GM18867 (cell line): ENCODE data around the gene HPN.

Source experiments
- ATAC-seq: cut with Tn5 transposase; IDR thresholded peaks from one replicate; pipeline ENCODE4 v1.9.1; 2021; ENCODE audit warnings: mild to moderate bottlenecking, moderate library complexity; ENCODE audit not compliant: unreplicated experiment

The HPN gene

DNA sequence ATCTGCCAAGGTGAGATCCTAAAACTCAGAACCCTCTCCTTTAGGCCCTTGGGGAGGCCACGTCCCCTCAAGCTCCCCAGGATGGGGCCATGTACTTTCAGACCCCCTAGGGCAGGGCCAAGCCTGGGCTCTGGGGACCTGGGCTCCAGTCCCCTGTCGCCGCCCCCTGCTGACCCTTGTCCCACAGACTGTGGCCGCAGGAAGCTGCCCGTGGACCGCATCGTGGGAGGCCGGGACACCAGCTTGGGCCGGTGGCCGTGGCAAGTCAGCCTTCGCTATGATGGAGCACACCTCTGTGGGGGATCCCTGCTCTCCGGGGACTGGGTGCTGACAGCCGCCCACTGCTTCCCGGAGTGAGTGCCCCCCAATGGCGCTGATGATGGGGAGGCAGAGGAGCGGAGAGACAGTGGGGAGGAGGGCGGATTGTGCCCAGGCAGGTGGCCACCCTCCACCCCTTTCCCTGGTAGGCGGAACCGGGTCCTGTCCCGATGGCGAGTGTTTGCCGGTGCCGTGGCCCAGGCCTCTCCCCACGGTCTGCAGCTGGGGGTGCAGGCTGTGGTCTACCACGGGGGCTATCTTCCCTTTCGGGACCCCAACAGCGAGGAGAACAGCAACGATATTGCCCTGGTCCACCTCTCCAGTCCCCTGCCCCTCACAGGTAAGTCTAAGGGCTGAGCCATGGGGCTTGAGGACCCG lies 18.8 kb downstream of the HPN start:
- ATAC-seq: no peak

- no peak for ATAC-seq
Observed at GRCh38 chr19:35061583-35062373, 20.3 kb downstream of the HPN start.

GRCh38 chr19:35062942-35063341 lies 21.4 kb downstream of the HPN start:
- no peak for ATAC-seq

- no peak for ATAC-seq
Observed at GRCh38 chr19:35063940-35064818, 22.7 kb downstream of the HPN start.

DNA sequence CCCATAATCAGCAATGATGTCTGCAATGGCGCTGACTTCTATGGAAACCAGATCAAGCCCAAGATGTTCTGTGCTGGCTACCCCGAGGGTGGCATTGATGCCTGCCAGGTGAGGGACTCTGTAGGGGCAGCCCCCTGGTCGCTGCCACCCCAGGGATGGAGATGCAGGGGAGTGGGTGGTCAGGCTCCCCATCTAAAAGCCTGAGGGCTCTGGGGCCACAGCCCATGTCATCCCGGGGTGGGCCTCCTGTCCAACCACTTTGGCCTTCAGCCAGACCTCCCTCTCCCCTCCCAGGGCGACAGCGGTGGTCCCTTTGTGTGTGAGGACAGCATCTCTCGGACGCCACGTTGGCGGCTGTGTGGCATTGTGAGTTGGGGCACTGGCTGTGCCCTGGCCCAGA lies 24.1 kb downstream of the HPN start:
- ATAC-seq: no peak

GRCh38 chr19:35066121-35066520 lies 24.6 kb downstream of the HPN start:
- ATAC-seq: no peak

- ATAC-seq: peak; percentile 81
Observed at GRCh38 chr19:35066691-35067563, 25.4 kb downstream of the HPN start.

- no peak for ATAC-seq
Observed at GRCh38 chr19:35068941-35069634, 27.6 kb downstream of the HPN start.

DNA sequence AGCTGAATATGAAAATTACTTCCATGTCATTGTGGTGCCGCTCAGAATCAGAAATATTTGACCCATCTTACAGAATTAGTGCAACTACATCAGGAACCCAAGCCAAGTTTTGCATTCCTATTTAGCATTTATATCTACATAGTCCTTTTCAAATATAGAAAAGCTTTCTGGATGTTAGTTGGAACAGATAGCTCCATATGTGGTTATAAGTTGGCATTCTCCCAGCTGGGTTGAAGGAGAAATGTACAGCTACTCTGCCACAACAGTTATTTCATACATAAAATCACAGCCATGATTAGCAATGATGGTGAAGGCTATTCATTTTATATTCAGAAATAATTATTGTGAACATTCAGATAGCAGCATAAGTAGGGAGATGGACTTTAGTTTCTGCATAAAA lies 28.2 kb downstream of the HPN start:
- no peak for ATAC-seq

DNA sequence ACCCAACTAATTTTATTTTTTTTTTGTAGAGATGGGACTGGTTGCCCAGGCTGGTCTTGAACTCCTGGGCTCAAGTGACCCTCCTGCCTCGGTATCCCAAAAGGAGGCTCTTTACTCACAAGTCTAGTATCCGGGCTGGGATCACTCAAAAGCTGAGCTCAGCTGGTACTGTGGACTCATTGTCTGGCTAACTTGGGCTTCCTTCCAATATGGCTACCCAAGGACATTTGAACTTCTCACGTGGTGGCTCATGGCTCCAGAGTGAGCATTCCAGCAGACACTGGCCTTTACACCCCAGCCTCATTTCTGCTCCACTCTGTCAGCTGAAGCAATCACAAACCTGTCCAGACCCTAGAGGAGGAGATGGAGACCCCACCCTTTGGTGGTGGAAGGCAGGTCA lies 28.9 kb downstream of the HPN start:
- ATAC-seq: no peak

GRCh38 chr19:35073516-35073915 lies 32.0 kb downstream of the HPN start:
- ATAC-seq: no peak

- no peak for ATAC-seq
Observed at GRCh38 chr19:35073941-35074340, 32.4 kb downstream of the HPN start.

DNA sequence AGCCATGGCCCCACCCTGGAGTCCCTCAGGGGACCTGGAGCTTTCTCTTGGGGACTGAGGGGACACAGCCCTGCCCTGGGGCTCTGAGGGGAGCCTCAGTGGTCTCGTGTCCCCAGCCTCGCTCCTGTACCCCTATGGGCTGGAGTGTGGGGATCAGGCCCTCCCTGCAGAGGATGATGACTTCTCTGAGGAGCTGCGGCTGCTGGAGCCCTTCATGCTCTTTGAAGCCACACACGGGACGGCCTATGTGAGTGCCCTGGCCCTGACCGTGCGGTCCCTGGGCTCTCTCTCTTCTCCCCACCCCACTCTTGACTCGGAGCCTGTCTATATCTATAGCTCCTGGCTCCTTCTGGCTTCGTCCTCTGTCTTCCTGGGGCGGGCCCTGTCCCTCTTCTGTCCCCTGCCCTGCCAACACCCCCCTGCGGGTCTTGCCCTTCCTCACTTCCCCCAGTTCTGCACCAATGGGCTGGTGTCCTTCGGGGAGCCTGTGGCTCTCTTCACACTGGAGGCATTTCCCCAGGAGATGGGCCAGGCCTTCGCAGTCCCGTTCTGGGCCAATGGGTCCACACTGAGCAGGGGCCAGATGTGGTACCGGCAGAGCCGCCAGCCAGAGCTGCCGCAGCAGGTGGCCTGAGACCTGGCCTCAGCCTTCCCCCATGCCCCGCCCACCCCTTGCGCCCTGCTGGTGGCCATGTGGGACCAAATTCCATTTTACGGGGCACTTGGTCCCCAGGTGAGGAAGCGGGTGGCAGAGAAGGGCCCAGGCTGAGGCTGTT lies 33.1 kb downstream of the HPN start:
- ATAC-seq: no peak

- ATAC-seq: no peak
Observed at GRCh38 chr19:35075202-35076025, 33.9 kb downstream of the HPN start.

DNA sequence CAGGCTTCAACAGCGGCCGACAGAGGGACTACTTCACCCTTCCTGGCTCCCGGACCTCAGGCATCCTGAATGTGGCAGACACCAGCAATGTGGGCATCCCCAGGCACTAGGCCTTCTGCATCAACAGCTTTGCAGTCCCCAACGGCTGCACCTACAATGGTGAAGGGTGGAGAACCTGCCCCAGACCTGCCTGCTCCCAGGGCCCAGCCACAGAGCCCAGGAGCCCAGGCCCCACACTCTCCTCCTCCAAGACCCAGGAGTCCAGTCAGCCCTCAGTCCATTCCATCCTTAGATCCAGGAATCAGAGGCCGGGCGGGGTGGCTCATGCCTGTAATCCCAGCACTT lies 34.5 kb downstream of the HPN start:
- ATAC-seq: no peak

DNA sequence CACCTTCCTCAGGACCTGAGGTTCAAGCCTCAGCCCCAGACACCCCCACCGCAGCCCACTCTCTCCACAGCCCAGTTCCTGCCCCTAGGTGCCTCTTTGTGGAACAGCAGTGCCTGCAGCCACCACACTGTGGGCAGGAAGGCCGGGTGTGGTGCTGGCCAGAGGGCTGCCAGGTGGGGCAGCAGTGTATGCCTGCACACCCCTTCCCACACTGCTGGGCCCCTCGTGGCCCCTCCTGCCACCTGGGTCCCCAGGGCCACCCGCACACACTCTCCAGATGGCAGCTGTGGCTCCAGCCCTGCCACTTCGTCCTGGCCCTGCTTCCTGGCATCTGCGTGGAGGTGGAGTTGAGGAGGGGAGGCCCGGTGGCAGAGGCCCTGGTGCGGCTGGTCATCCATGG lies 35.1 kb downstream of the HPN start:
- no peak for ATAC-seq

DNA sequence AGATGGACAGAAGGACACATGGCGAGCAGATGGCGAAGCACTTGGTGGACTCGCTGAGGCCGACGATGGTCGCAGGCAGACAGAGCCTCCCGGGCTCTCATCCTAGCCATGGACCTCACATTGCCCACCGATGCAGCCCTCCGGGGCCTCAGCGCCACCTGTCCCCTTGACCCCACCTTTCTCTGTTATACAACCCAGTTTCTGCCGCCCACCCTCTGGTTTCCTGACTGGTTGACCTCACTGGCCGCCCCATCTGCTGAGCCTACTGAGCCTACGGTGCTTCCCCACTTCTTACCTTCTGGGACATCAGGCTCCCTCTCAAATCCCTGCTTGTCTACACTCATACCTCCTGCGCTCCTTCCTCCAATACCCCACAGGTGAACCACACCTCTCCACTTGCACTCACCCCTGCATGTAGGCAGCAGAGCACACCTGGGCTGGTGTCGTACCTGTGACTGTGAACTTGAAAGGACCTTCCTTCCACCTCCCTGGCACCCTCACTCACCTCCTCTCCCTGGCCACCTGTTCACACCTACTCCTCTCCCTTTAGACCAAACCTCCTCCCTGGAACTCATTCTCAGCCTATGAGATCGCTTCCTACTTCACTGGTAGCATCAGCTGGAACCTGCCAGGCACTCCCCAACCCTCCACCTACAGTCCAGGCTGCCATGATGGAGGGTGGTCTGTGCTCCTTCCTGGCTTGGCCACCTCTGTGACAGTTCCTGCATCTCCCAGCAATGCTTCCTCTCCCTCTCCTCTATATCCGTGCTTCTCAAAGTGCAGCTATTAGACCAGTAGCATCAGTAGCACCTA lies 36.1 kb downstream of the HPN start:
- ATAC-seq: no peak

GRCh38 chr19:35079826-35080225 lies 38.3 kb downstream of the HPN start:
- ATAC-seq: no peak
